Neural cell (in vitro differentiated cells): ENCODE data around the gene STK31.

ENCODE experiments used
- CTCF ChIP-seq: fragments of 450-650 bp; IDR thresholded peaks from 2 replicates; pipeline ENCODE4 v1.5.1; 2014; ENCODE audit warnings: antibody characterized with exemption, mild to moderate bottlenecking, moderate library complexity; ENCODE audit not compliant: poor library complexity, severe bottlenecking
- EZH2 ChIP-seq: fragments of 200-600, 300-800 bp; shearing (Covaris generic), sonication (generic); IDR thresholded peaks from 2 replicates; pipeline ENCODE4 v1.6.1; 2014; ENCODE audit warnings: antibody characterized with exemption, low read length, borderline replicate concordance, mild to moderate bottlenecking; ENCODE audit not compliant: insufficient read depth, poor library complexity, severe bottlenecking
- POLR2AphosphoS5 ChIP-seq: IDR thresholded peaks from 2 replicates; pipeline ENCODE4 v1.6.1; 2012
- REST ChIP-seq: IDR thresholded peaks from 2 replicates; pipeline ENCODE4 v1.6.1; 2012; ENCODE audit warnings: borderline replicate concordance
- SMC3 ChIP-seq: fragments of 450-650 bp; conservative IDR thresholded peaks from 2 replicates; pipeline ENCODE4 v1.6.1; 2014; ENCODE audit warnings: antibody characterized with exemption, mild to moderate bottlenecking, moderate library complexity; ENCODE audit not compliant: poor library complexity

- TF ChIP-seq CTCF (no peak), REST (no peak), SMC3 (no peak), POLR2AphosphoS5 (no peak), EZH2 (no peak)
These were observed 81.7 kb downstream of the STK31 start for GRCh38 chr7:23791721-23792120.
